ENCODE measurements around the gene IPO8. TPM values are rescaled to one million over a fixed set of nuclear protein-coding genes. Genes with fewer than 3 reads are reported as not detected.

IPO8 gene
- total and polyA plus RNA-seq, 2 experiments from 2014 or later, result 10.4 to 29.6 TPM

DNA sequence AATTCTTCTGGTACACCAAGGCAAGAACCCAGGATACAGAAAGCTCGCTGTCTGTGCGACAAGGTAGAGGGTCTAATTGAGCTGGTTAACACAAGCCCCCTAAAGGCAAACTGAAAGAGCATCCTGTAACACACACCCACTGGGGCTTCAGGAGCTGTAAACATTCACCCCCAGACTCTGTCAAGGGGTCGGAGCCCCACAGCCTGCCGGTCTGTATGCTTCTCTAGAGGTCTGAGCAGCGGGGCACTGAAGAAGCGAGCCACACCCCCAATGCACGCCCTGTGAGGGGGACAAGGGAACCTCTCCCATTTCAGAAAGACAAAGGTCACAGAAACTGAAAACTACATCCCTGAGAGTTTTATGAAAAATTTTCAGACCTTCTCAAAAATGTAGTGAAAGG, 1.3 kb upstream of the IPO8 start:
- peaks cover 8% of the 10 kb centered on the region for H3K4me1 ChIP-seq (ENCODE audit: low read depth)
- TF ChIP-seq, protein P1, sequence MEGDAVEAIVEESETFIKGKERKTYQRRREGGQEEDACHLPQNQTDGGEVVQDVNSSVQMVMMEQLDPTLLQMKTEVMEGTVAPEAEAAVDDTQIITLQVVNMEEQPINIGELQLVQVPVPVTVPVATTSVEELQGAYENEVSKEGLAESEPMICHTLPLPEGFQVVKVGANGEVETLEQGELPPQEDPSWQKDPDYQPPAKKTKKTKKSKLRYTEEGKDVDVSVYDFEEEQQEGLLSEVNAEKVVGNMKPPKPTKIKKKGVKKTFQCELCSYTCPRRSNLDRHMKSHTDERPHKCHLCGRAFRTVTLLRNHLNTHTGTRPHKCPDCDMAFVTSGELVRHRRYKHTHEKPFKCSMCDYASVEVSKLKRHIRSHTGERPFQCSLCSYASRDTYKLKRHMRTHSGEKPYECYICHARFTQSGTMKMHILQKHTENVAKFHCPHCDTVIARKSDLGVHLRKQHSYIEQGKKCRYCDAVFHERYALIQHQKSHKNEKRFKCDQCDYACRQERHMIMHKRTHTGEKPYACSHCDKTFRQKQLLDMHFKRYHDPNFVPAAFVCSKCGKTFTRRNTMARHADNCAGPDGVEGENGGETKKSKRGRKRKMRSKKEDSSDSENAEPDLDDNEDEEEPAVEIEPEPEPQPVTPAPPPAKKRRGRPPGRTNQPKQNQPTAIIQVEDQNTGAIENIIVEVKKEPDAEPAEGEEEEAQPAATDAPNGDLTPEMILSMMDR (IDR thresholded peaks at IDR 0.05; ENCODE audit: low read depth, low read length), result no peak
- DNase-seq (ENCODE audit: low read depth in 1 of 2, low spot score in 1 of 2), result no peak
- no peaks in the 10 kb centered on the region for H3K36me3 ChIP-seq
- H3K27ac ChIP-seq, result no peak overlapping the region
- no peaks in the 10 kb centered on the region for H3K27me3 ChIP-seq
- H3K4me3 ChIP-seq, result no peak overlapping the region
- no peaks in the 10 kb centered on the region for H3K9me3 ChIP-seq (ENCODE audit: low read depth)

DNA sequence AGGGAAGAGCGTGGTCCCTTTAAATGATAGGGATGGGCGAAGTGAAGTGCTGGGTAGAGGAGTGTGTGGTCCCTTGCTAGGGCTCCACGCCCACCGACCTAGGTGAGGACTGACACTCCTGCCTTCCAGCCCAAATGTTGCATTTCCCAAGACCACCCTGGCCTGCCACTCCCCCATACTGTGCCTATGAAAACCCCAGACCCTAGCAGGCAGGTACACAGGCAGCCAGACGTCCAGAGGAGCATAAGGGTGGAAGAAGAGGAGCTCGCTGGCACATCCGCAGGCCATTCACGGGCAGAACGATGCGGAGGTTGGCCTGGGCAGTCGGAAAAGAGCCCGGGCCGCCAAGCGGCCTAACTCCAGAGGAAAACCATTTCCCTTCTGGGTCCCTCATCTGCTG, 817 bp upstream of the IPO8 start:
- H3K4me1 ChIP-seq (ENCODE audit: low read depth), result peaks cover 8% of the 10 kb centered on the region
- no peak for DNase-seq (ENCODE audit: low read depth in 1 of 2, low spot score in 1 of 2)
- H3K27me3 ChIP-seq, result no peaks in the 10 kb centered on the region
- H3K4me3 ChIP-seq, result peak overlapping the region; percentile 83
- TF ChIP-seq, protein P1 (IDR thresholded peaks at IDR 0.05; ENCODE audit: low read depth, low read length), result no peak
- H3K9me3 ChIP-seq (ENCODE audit: low read depth), result no peaks in the 10 kb centered on the region
- H3K27ac ChIP-seq, result no peak overlapping the region
- no peaks in the 10 kb centered on the region for H3K36me3 ChIP-seq

- Histone ChIP-seq H3K27ac (no peak overlapping the region), H3K4me1 (ENCODE audit: low read depth) (peaks cover 12% of the 10 kb centered on the region), H3K36me3 (no peaks in the 10 kb centered on the region), H3K4me3 (peak overlapping the region; percentile 83), H3K9me3 (ENCODE audit: low read depth) (no peaks in the 10 kb centered on the region), H3K27me3 (no peaks in the 10 kb centered on the region)
- TF ChIP-seq, protein P1 (IDR thresholded peaks at IDR 0.05; ENCODE audit: low read depth, low read length), result no peak
- DNase-seq (ENCODE audit: low read depth in 1 of 2, low spot score in 1 of 2), result no peak
These were observed 387 bp upstream of the IPO8 start for GRCh38 chr12:30696103-30696408.

DNA sequence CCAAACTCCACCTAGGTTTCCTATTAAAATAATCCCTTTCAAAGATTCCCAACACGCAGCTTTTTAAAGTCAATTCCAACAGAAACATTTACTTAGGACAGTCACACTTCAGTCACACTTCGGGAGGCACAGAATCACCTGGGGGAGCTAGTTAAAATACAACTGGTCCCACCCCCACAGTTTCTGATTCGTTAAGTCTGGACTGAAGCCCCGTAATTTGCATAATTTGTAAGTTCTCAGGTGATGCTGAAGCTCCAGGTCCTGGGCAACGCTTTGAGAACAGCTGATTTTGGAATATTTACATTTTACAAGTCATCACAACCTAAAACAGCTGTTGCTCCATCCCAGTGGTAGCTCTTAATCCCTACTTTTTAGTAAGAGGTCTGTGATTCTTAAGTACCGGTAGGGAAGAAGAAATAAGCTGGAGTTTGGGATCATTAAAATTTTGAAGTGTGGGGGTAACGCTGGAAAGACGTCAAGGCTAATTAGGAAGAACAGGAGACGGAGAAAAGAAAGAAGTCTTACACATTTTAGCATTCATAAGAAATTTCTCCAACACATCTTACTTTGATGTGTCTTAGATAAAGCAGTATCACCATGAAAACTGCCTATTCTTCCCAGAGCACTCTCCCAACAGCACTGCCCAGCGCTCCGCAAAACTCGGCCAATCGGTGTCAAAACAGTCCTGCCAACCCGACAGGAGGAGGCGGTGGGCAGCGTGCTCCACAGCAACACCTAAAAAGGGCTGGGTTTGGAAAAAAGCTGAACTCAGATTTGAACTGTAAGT, 1.1 kb downstream of the IPO8 start:
- no peak overlapping the region for H3K27ac ChIP-seq
- H3K27me3 ChIP-seq, result no peaks in the 10 kb centered on the region
- DNase-seq (ENCODE audit: low read depth in 1 of 2, low spot score in 1 of 2), result peak; percentile 42 to 67
- peak overlapping the region; percentile 83 for H3K4me3 ChIP-seq
- TF ChIP-seq, protein P1 (IDR thresholded peaks at IDR 0.05; ENCODE audit: low read depth, low read length), result no peak
- no peaks in the 10 kb centered on the region for H3K9me3 ChIP-seq (ENCODE audit: low read depth)
- H3K4me1 ChIP-seq (ENCODE audit: low read depth), result peaks cover 17% of the 10 kb centered on the region
- H3K36me3 ChIP-seq, result no peaks in the 10 kb centered on the region

- TF ChIP-seq, protein P1 (IDR thresholded peaks at IDR 0.05; ENCODE audit: low read depth, low read length), result no peak
- H3K9me3 ChIP-seq (ENCODE audit: low read depth), result no peaks in the 10 kb centered on the region
- no peaks in the 10 kb centered on the region for H3K27me3 ChIP-seq
- H3K27ac ChIP-seq, result no peak overlapping the region
- DNase-seq (ENCODE audit: low read depth in 1 of 2, low spot score in 1 of 2), result peak in 1 of 2 donors; percentile 14
- no peaks in the 10 kb centered on the region for H3K36me3 ChIP-seq
- no peak overlapping the region for H3K4me3 ChIP-seq
- H3K4me1 ChIP-seq (ENCODE audit: low read depth), result peaks cover 17% of the 10 kb centered on the region
These were observed 3.2 kb downstream of the IPO8 start for GRCh38 chr12:30692470-30692869.
